Activated CD8-positive, alpha-beta memory T cell treated with anti-CD3 and anti-CD28 coated beads, Interleukin-2, amount 50 U/mL, for 1 hour (primary cell): ENCODE results near the gene ACTR3.
"Not testable (repeated sequence)": the region's sequence is repeated elsewhere in the genome, so short reads cannot be mapped to it uniquely, and the experiment has no call there.

Source experiments
- DNase-seq: peaks from one replicate; pipeline ENCODE4 v3.0.0-alpha.2; 2020; ENCODE audit errors: extremely low read depth

ACTR3 gene

GRCh38 chr2:113905886-113906285 lies 16.0 kb downstream of the ACTR3 start:
- no peak for DNase-seq

- DNase-seq = no peak
These were observed 16.8 kb downstream of the ACTR3 start for GRCh38 chr2:113906647-113907046.

GRCh38 chr2:113907297-113907696 lies 17.4 kb downstream of the ACTR3 start:
- DNase-seq = no peak

GRCh38 chr2:113910110-113910717 lies 20.3 kb downstream of the ACTR3 start:
- DNase-seq = peak; percentile 71

GRCh38 chr2:113910967-113911678 lies 21.2 kb downstream of the ACTR3 start:
- DNase-seq = no peak

GRCh38 chr2:113915082-113915819 lies 25.4 kb downstream of the ACTR3 start:
- no peak for DNase-seq

GRCh38 chr2:113918229-113918628 lies 28.3 kb downstream of the ACTR3 start:
- DNase-seq = no peak

GRCh38 chr2:113920996-113921395 lies 31.1 kb downstream of the ACTR3 start:
- no peak for DNase-seq

- no peak for DNase-seq
These were observed 32.4 kb downstream of the ACTR3 start for GRCh38 chr2:113922335-113922734.

- no peak for DNase-seq
These were observed 32.9 kb downstream of the ACTR3 start for GRCh38 chr2:113922784-113923183.

- no peak for DNase-seq
These were observed 36.0 kb downstream of the ACTR3 start for GRCh38 chr2:113925884-113926283.

GRCh38 chr2:113926314-113926713 lies 36.4 kb downstream of the ACTR3 start:
- DNase-seq = no peak

- DNase-seq = no peak
These were observed 40.6 kb downstream of the ACTR3 start for GRCh38 chr2:113930448-113930847.

GRCh38 chr2:113937501-113937900 lies 47.6 kb downstream of the ACTR3 start:
- no peak for DNase-seq

GRCh38 chr2:113940891-113941290 lies 51.0 kb downstream of the ACTR3 start:
- no peak for DNase-seq

- not testable (repeated sequence) for DNase-seq
These were observed 55.9 kb downstream of the ACTR3 start for GRCh38 chr2:113945784-113946183.

- DNase-seq = not testable (repeated sequence)
These were observed 61.0 kb downstream of the ACTR3 start for GRCh38 chr2:113950906-113951305.

- no peak for DNase-seq
These were observed 71.1 kb downstream of the ACTR3 start for GRCh38 chr2:113961000-113961399.

- no peak for DNase-seq
These were observed 73.0 kb downstream of the ACTR3 start for GRCh38 chr2:113962692-113963480.

GRCh38 chr2:113963965-113964364 lies 74.1 kb downstream of the ACTR3 start:
- no peak for DNase-seq

- no peak for DNase-seq
These were observed 74.5 kb downstream of the ACTR3 start for GRCh38 chr2:113964436-113964835.

GRCh38 chr2:113965228-113965627 lies 75.3 kb downstream of the ACTR3 start:
- DNase-seq = no peak
